K562 (cell line): ENCODE measurements around the gene UBALD2. TPM values are rescaled to one million over a fixed set of nuclear protein-coding genes. Genes with fewer than 3 reads are reported as not detected.

ENCODE experiments used
- CEBPZ ChIP-seq: fragments of 150-350 bp; IDR thresholded peaks from 2 replicates; pipeline ENCODE4 v1.6.1; 2014; ENCODE audit warnings: low read depth, mild to moderate bottlenecking, low read length, borderline replicate concordance
- CHAMP1 ChIP-seq: fragments of 450-650 bp; IDR thresholded peaks from 2 replicates; pipeline ENCODE4 v1.6.1; 2016; ENCODE audit warnings: mild to moderate bottlenecking
- DNMT1 ChIP-seq: fragments of 450-650 bp; IDR thresholded peaks from 2 replicates; pipeline ENCODE4 v1.6.1; 2016; ENCODE audit warnings: antibody characterized with exemption, mild to moderate bottlenecking
- EGR1 ChIP-seq: fragments of 450-650 bp; conservative IDR thresholded peaks from 2 replicates; pipeline ENCODE4 v1.6.1; 2017; ENCODE audit warnings: mild to moderate bottlenecking
- EP400 ChIP-seq: fragments of 450-650 bp; IDR thresholded peaks from 2 replicates; pipeline ENCODE4 v1.6.1; 2017; ENCODE audit warnings: antibody characterized with exemption, mild to moderate bottlenecking, moderate library complexity
- HIVEP1 ChIP-seq: fragments of 250-450 bp; sonication (Bioruptor Pico); IDR thresholded peaks from 2 replicates; pipeline ENCODE4 v1.4.0; 2020; ENCODE audit warnings: mild to moderate bottlenecking
- KAT7 ChIP-seq: sonication (generic); formaldehyde crosslinking; IDR thresholded peaks from 2 replicates; pipeline ENCODE4 v1.8.0; 2022; ENCODE audit warnings: missing genetic modification reagents, mild to moderate bottlenecking, borderline replicate concordance
- MCM5 ChIP-seq: fragments of 450-650 bp; IDR thresholded peaks from 2 replicates; pipeline ENCODE4 v1.6.1; 2016; ENCODE audit warnings: low read depth
- MTA1 ChIP-seq: fragments of 450-650 bp; IDR thresholded peaks from 2 replicates; pipeline ENCODE4 v1.6.1; 2017; ENCODE audit warnings: borderline replicate concordance
- RBM15 ChIP-seq: fragments of 200-400 bp; formaldehyde crosslinking; IDR thresholded peaks from 2 replicates; pipeline ENCODE4 v1.6.1; 2018; ENCODE audit warnings: mild to moderate bottlenecking, low read length, moderate library complexity; ENCODE audit not compliant: insufficient read depth
- RBM17 ChIP-seq: fragments of 200-400 bp; formaldehyde crosslinking; IDR thresholded peaks from 2 replicates; pipeline ENCODE4 v1.6.1; 2017; ENCODE audit warnings: low read depth, mild to moderate bottlenecking, low read length, borderline replicate concordance
- RBM34 ChIP-seq: fragments of 200-400 bp; formaldehyde crosslinking; IDR thresholded peaks from 2 replicates; pipeline ENCODE4 v1.6.1; 2018; ENCODE audit warnings: low read length, borderline replicate concordance; ENCODE audit not compliant: insufficient read depth
- SP2 ChIP-seq: IDR thresholded peaks from 2 replicates; pipeline ENCODE4 v1.6.1; 2011; ENCODE audit warnings: mild to moderate bottlenecking, low read depth, low read length, moderate library complexity; ENCODE audit not compliant: poor library complexity, severe bottlenecking; ENCODE audit errors: extremely low read depth
- THRB ChIP-seq: fragments of 450-650 bp; formaldehyde crosslinking; conservative IDR thresholded peaks from 2 replicates; pipeline ENCODE4 v1.4.0; 2022; ENCODE audit warnings: mild to moderate bottlenecking, missing genetic modification characterization
- U2AF2 ChIP-seq: fragments of 200-400 bp; formaldehyde crosslinking; optimal IDR thresholded peaks from 2 replicates; pipeline ENCODE3; 2017; ENCODE audit warnings: low read depth, mild to moderate bottlenecking, low read length
- ZBTB12 ChIP-seq: fragments of 250-450 bp; sonication (Bioruptor Pico); IDR thresholded peaks from 2 replicates; pipeline ENCODE4 v1.4.0; 2020
- ZNF174 ChIP-seq: fragments of 250-450 bp; sonication (Bioruptor Pico); IDR thresholded peaks from 2 replicates; pipeline ENCODE4 v1.4.0; 2020; ENCODE audit warnings: mild to moderate bottlenecking
- ZNF3 ChIP-seq: fragments of 250-450 bp; sonication (Bioruptor Pico); IDR thresholded peaks from 2 replicates; pipeline ENCODE4 v1.5.0; 2021; ENCODE audit warnings: mild to moderate bottlenecking, moderate library complexity
- ZNF584 ChIP-seq: fragments of 200-800 bp; sonication (Bioruptor generic); IDR thresholded peaks from 2 replicates; pipeline ENCODE4 v1.6.1; 2016; ENCODE audit warnings: low read depth, mild to moderate bottlenecking, missing genetic modification characterization, missing compliant biosample characterization
- ZNF76 ChIP-seq: fragments of 250-450 bp; sonication (Bioruptor Pico); IDR thresholded peaks from 2 replicates; pipeline ENCODE4 v1.4.0; 2020; ENCODE audit warnings: mild to moderate bottlenecking, moderate library complexity, borderline replicate concordance
- polyA plus RNA-seq, 8 experiments: library from polyadenylated mRNA; depleted of rRNA in 4 of 8; stranded (reverse) in 5 of 8; unstranded in 3 of 8; fragments of >200 nt; fragmentation: Nextera tagmentation in 2 of 8; fragmentation: Illumina TruSeq in 1 of 8; extraction: Ambion mirVana in 2 of 8; extraction: Trizol in 1 of 8; gene quantifications; 2 replicates each; pipeline versions ENCODE4 v1.2.1 to v1.2.3, GENCODE V29; 2011 to 2014; ENCODE audit warnings: inconsistent platforms in 1 of 8, missing spikeins in 1 of 8
- total RNA-seq, 7 experiments: library from RNA; depleted of rRNA in 6 of 7; stranded (reverse); fragments of >200 nt in 6 of 7; fragmentation: Illumina TruSeq in 2 of 7; extraction: Trizol in 2 of 7; gene quantifications; 2 replicates each; pipeline versions ENCODE4 v1.2.1 to v1.2.3, GENCODE V29; 2011 to 2021; ENCODE audit warnings: low replicate concordance in 1 of 7

Gene UBALD2
- total and polyA plus RNA-seq, 9 of the 15 experiments (the other 6 are each of a cell fraction or from before 2014, with no cell fraction given) = 2.3 to 94.1 (median 25.3) TPM

- TF ChIP-seq CEBPZ (no peak), THRB (CRISPR knock-in tag) (peak; percentile 88), SP2 (no peak), ZBTB12 (no peak), RBM17 (no peak), U2AF2 (no peak), KAT7 (no peak), RBM15 (no peak), DNMT1 (no peak), ZNF76 (no peak), ZNF584 (CRISPR knock-in tag) (no peak), EGR1 (no peak), CHAMP1 (no peak), EP400 (no peak), ZNF174 (no peak), RBM34 (no peak), HIVEP1 (CRISPR knock-in tag) (no peak), ZNF3 (CRISPR knock-in tag) (no peak), MCM5 (no peak), MTA1 (no peak)
Observed at GRCh38 chr17:76271669-76272540, 6.8 kb downstream of the UBALD2 start (continued).
